DND-41 (cell line): Measurements from ENCODE around the gene INTS7.

Experiments used
- ATAC-seq: fragments of 200-7000 bp; cut with Tn5 transposase; 3 replicates; pipeline ENCODE4 v1.9.1; 2021; ENCODE audit warnings: low read depth; ENCODE audit not compliant: insufficient read depth
- DNase-seq: peaks from one replicate; pipeline ENCODE4 v3.0.0-alpha.2; 2020
- H2AFZ ChIP-seq: 2 replicates; pipeline ENCODE4 v1.6.0; 2012; ENCODE audit warnings: low read depth, low read length
- H3K27ac ChIP-seq: 2 replicates; pipeline ENCODE4 v1.5.1; 2012; ENCODE audit warnings: low read length, inconsistent platforms
- H3K27me3 ChIP-seq: fragments of 200-600 bp; sonication (generic); 2 replicates; pipeline ENCODE4 v1.6.0; 2012; ENCODE audit warnings: low read length, mild to moderate bottlenecking, inconsistent platforms; ENCODE audit not compliant: insufficient read depth, poor library complexity
- H3K36me3 ChIP-seq: 2 replicates; pipeline ENCODE4 v1.5.1; 2012; ENCODE audit warnings: low read length, inconsistent platforms; ENCODE audit not compliant: insufficient read depth
- H3K4me1 ChIP-seq: 2 replicates; pipeline ENCODE4 v1.5.1; 2012; ENCODE audit warnings: mild to moderate bottlenecking, low read length; ENCODE audit not compliant: insufficient read depth
- H3K4me2 ChIP-seq: 2 replicates; pipeline ENCODE4 v1.6.0; 2012; ENCODE audit warnings: mild to moderate bottlenecking, moderate library complexity, low read length, inconsistent platforms; ENCODE audit not compliant: insufficient read depth
- H3K4me3 ChIP-seq, 2 experiments: fragments of 200-600 bp in 1 of 2; shearing (Covaris generic) in 1 of 2; 2 replicates each; pipeline ENCODE4 v1.5.1; 2012 to 2016; ENCODE audit warnings: inconsistent platforms in 2 of 2, low read length in 2 of 2, mild to moderate bottlenecking in 2 of 2, low read depth in 1 of 2, moderate library complexity in 1 of 2
- H3K79me2 ChIP-seq: 2 replicates; pipeline ENCODE4 v1.6.0; 2012; ENCODE audit warnings: low read length, inconsistent platforms; ENCODE audit not compliant: insufficient read depth
- H3K9ac ChIP-seq: 2 replicates; pipeline ENCODE4 v1.6.0; 2012; ENCODE audit warnings: low read depth, mild to moderate bottlenecking, inconsistent platforms, low read length, moderate library complexity
- H3K9me3 ChIP-seq: 2 replicates; pipeline ENCODE4 v1.5.1; 2012; ENCODE audit warnings: low read length, moderate library complexity, mild to moderate bottlenecking, inconsistent platforms; ENCODE audit not compliant: insufficient read depth, severe bottlenecking
- H4K20me1 ChIP-seq: 2 replicates; pipeline ENCODE4 v1.6.0; 2012; ENCODE audit warnings: low read length; ENCODE audit not compliant: insufficient read depth
- EZH2 ChIP-seq: IDR thresholded peaks from 3 replicates; pipeline ENCODE4 v1.6.1; 2012; ENCODE audit warnings: borderline replicate concordance, low read depth, mild to moderate bottlenecking, moderate library complexity, low read length, inconsistent platforms; ENCODE audit not compliant: severe bottlenecking
- TF ChIP-seq, protein P1 (sequence below): IDR thresholded peaks from 2 replicates; pipeline ENCODE4 v1.5.1; 2012; ENCODE audit warnings: borderline replicate concordance, low read length, moderate library complexity, mild to moderate bottlenecking; ENCODE audit not compliant: poor library complexity, severe bottlenecking; ENCODE audit errors: extremely low read depth

Gene INTS7, protein sequence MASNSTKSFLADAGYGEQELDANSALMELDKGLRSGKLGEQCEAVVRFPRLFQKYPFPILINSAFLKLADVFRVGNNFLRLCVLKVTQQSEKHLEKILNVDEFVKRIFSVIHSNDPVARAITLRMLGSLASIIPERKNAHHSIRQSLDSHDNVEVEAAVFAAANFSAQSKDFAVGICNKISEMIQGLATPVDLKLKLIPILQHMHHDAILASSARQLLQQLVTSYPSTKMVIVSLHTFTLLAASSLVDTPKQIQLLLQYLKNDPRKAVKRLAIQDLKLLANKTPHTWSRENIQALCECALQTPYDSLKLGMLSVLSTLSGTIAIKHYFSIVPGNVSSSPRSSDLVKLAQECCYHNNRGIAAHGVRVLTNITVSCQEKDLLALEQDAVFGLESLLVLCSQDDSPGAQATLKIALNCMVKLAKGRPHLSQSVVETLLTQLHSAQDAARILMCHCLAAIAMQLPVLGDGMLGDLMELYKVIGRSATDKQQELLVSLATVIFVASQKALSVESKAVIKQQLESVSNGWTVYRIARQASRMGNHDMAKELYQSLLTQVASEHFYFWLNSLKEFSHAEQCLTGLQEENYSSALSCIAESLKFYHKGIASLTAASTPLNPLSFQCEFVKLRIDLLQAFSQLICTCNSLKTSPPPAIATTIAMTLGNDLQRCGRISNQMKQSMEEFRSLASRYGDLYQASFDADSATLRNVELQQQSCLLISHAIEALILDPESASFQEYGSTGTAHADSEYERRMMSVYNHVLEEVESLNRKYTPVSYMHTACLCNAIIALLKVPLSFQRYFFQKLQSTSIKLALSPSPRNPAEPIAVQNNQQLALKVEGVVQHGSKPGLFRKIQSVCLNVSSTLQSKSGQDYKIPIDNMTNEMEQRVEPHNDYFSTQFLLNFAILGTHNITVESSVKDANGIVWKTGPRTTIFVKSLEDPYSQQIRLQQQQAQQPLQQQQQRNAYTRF

DNA sequence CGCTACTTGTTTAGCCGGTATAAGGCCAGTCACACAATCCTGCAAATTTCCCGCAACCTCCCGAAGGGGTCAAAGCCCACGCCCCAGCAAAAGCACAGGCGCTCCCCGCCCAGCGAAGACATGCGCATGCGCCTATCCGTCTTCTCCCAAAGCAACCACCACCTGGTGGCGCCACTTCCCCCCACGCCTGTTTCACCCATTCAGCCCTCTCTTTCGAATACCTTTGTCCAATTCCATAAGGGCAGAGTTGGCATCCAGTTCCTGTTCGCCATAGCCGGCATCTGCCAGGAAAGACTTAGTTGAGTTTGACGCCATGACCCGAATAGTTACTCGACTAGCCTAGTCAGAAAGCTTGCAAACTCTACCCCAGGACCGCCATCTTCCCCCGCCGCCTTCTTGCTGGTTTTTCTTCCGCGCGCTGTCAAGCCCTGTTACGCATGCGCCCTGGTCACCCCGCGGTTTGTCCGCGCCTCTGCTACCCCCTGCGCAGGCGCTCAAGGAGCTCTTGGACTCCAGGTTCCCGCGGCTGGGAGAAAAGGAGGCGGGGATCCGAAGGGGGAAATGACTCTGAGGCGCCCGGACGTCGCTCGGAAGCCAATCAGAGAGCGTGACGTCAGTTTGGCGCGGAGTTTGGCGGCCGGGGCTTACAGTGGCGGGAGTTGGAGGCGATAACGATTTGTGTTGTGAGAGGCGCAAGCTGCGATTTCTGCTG lies at the start of gene INTS7, which contains the start of gene DTL:
Gene INTS7 (minus strand): TSS at position 435 of the 712 bp plus-strand sequence. CDS start 120 bp downstream, at position 315.
Gene DTL (plus strand): TSS at position 626 of the 712 bp plus-strand sequence. CDS start 143 bp downstream, outside the sequence.
- ATAC-seq (peak; percentile 81), DNase-seq (peak; percentile 99)
- H3K9me3 ChIP-seq, result no peaks in the 10 kb centered on the region
- H3K79me2 ChIP-seq, result peaks cover 95% of the 10 kb centered on the region
- H3K9ac ChIP-seq, result peak within 1 kb of the TSS; percentile 81
- H3K27me3 ChIP-seq, result no peaks in the 10 kb centered on the region
- H3K4me1 ChIP-seq, result peaks cover 74% of the 10 kb centered on the region
- peaks cover 24% of the 10 kb centered on the region for H3K36me3 ChIP-seq
- peak within 1 kb of the TSS; percentile 97 for H3K27ac ChIP-seq
- H4K20me1 ChIP-seq, result peaks cover 62% of the 10 kb centered on the region; the same call in 1 of the 2 replicates
- TF ChIP-seq, protein P1, sequence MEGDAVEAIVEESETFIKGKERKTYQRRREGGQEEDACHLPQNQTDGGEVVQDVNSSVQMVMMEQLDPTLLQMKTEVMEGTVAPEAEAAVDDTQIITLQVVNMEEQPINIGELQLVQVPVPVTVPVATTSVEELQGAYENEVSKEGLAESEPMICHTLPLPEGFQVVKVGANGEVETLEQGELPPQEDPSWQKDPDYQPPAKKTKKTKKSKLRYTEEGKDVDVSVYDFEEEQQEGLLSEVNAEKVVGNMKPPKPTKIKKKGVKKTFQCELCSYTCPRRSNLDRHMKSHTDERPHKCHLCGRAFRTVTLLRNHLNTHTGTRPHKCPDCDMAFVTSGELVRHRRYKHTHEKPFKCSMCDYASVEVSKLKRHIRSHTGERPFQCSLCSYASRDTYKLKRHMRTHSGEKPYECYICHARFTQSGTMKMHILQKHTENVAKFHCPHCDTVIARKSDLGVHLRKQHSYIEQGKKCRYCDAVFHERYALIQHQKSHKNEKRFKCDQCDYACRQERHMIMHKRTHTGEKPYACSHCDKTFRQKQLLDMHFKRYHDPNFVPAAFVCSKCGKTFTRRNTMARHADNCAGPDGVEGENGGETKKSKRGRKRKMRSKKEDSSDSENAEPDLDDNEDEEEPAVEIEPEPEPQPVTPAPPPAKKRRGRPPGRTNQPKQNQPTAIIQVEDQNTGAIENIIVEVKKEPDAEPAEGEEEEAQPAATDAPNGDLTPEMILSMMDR, result peak; percentile 98
- TF ChIP-seq EZH2, result no peak
- H3K4me2 ChIP-seq, result peak within 1 kb of the TSS; percentile 87
- H3K4me3 ChIP-seq, result peak within 1 kb of the TSS; percentile 63 to 68
- peak within 1 kb of the TSS; percentile 85 for H2AFZ ChIP-seq

DNA sequence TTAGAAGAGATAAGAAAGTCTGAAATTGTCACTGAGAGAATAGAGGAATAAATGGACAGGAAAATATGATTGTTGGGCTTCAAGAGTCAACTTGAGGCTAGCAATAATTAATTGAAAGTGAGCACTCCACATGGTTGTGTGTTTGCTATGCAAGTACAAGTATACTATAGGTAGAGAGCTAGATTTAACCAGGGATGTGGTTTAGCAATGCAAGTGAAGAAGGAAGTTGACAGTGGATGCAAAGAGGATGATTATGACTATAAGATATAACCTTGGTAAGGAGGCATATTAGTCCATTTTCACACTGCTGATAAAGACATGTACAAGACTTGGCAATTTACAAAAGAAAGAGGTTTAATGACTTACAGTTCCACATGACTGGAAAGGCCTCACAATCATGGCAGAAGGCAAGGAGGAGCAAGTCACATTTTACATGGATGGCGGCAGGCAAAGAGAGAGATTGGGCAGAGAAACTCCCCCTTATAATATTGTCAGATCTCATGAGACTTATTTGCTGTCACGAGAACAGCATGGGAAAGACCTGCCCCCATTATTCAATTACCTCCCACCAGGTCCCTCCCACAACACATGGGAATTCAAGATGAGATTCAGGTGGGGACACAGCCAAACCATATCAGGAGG lies 47.5 kb upstream of the INTS7 start:
- Histone ChIP-seq H3K4me1 (no peaks in the 10 kb centered on the region), H4K20me1 (peaks cover 7% of the 10 kb centered on the region; the same call in 1 of the 2 replicates), H3K79me2 (peaks cover 51% of the 10 kb centered on the region), H3K9ac (no peak overlapping the region), H3K4me2 (no peak overlapping the region), H2AFZ (no peak overlapping the region), H3K4me3 (no peak overlapping the region), H3K9me3 (no peaks in the 10 kb centered on the region), H3K27ac (no peak overlapping the region), H3K36me3 (peaks cover 96% of the 10 kb centered on the region), H3K27me3 (no peaks in the 10 kb centered on the region)
- DNase-seq (no peak), ATAC-seq (no peak)
- TF ChIP-seq, protein P1, result no peak
- TF ChIP-seq EZH2, result no peak

DNA sequence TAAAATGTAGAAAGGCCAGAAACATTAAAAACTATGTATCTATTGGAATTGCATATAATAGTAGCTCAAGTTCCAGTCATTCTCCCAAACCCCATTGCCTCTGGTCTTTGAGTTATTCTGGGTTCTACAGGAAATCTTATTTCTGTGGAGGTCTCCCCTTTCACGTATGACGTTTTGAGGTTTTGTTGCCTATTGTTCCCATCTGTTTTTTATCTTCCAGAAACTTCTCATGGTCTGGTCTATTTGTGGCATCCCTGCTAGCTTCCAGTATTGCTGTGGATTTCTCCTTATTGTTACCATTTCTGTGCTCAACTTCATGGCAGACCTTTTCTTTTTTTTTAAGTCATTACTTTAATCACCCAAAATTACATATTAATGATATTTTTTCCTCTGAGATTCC lies 43.5 kb upstream of the INTS7 start:
- H4K20me1 ChIP-seq, result no peaks in the 10 kb centered on the region
- H3K4me2 ChIP-seq, result no peak overlapping the region
- H2AFZ ChIP-seq, result no peak overlapping the region
- H3K27ac ChIP-seq, result no peak overlapping the region
- H3K9ac ChIP-seq, result no peak overlapping the region
- TF ChIP-seq EZH2, result no peak
- TF ChIP-seq, protein P1, result no peak
- no peak overlapping the region for H3K4me3 ChIP-seq
- no peaks in the 10 kb centered on the region for H3K9me3 ChIP-seq
- DNase-seq (no peak), ATAC-seq (no peak)
- H3K4me1 ChIP-seq, result no peaks in the 10 kb centered on the region
- peaks cover 28% of the 10 kb centered on the region for H3K79me2 ChIP-seq
- peaks cover 96% of the 10 kb centered on the region for H3K36me3 ChIP-seq
- no peaks in the 10 kb centered on the region for H3K27me3 ChIP-seq
